Transverse colon (tissue), 4 donors: ENCODE measurements around the gene SLX4IP.

Experiments used
- POLR2A ChIP-seq: fragments of 450-650 bp; IDR thresholded peaks from one replicate; pipeline ENCODE4 v1.6.1; 2016; ENCODE audit warnings: antibody characterized with exemption, mild to moderate bottlenecking, moderate library complexity
- POLR2AphosphoS5 ChIP-seq, 3 donors: sonication (generic); formaldehyde crosslinking; IDR thresholded peaks; one replicate each; pipeline ENCODE4 v1.6.1; 2016; ENCODE audit warnings: antibody characterized with exemption in 3 of 3
- TF ChIP-seq, protein P1 (sequence below), 5 experiments: fragments of 200-600 bp in 3 of 5; fragments of 450-650 bp in 2 of 5; sonication (generic) in 3 of 5; IDR thresholded peaks; 1 replicate in 2 of 5; 2 replicates in 3 of 5; pipeline ENCODE4 v1.5.1; 2016 to 2017; ENCODE audit warnings: antibody characterized with exemption in 5 of 5, inconsistent platforms in 3 of 5, mild to moderate bottlenecking in 2 of 5, moderate library complexity in 1 of 5

DNA sequence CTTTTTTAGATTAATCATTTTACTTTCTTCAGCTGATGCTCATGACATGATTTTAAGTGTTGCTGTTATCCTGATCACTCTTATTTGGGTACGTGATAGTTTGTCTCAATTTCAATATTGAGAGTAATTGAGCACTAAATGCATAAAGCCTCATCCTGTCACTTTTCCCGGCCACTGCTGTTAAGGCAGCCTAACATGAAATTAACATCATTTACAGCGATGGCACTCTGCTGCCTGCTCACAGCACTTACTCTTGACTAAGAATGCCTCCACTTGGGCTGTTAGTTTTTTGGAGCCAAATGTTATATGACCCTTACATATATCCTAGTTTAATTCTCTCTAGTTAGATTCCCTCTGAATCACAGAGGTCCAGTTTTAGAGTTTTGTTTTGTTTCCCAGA is 107.3 kb downstream of the SLX4IP start:
- no peak for TF ChIP-seq POLR2A
- TF ChIP-seq, protein P1, sequence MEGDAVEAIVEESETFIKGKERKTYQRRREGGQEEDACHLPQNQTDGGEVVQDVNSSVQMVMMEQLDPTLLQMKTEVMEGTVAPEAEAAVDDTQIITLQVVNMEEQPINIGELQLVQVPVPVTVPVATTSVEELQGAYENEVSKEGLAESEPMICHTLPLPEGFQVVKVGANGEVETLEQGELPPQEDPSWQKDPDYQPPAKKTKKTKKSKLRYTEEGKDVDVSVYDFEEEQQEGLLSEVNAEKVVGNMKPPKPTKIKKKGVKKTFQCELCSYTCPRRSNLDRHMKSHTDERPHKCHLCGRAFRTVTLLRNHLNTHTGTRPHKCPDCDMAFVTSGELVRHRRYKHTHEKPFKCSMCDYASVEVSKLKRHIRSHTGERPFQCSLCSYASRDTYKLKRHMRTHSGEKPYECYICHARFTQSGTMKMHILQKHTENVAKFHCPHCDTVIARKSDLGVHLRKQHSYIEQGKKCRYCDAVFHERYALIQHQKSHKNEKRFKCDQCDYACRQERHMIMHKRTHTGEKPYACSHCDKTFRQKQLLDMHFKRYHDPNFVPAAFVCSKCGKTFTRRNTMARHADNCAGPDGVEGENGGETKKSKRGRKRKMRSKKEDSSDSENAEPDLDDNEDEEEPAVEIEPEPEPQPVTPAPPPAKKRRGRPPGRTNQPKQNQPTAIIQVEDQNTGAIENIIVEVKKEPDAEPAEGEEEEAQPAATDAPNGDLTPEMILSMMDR (IDR thresholded peaks at IDR 0.05): no peak
- TF ChIP-seq POLR2AphosphoS5 (IDR thresholded peaks at IDR 0.05): no peak
